Keratinocyte (primary cell): ENCODE measurements around the gene STRAP.

ENCODE experiments used
- EZH2 ChIP-seq: IDR thresholded peaks from one replicate; pipeline ENCODE4 v1.6.1; 2012; ENCODE audit warnings: inconsistent platforms, mild to moderate bottlenecking, low read length, moderate library complexity
- TF ChIP-seq, protein P1 (sequence below), 3 experiments: IDR thresholded peaks in 1 of 3; conservative IDR thresholded peaks in 1 of 3; optimal IDR thresholded peaks in 1 of 3; 2 replicates in 2 of 3; 3 replicates in 1 of 3; pipeline versions ENCODE3 to v1.5.1; 2011; ENCODE audit warnings: low read length in 3 of 3, mild to moderate bottlenecking in 3 of 3, moderate library complexity in 2 of 3, control low read depth in 1 of 3, inconsistent platforms in 1 of 3; ENCODE audit not compliant: insufficient read depth in 2 of 3; ENCODE audit errors: extremely low read depth in 1 of 3

DNA sequence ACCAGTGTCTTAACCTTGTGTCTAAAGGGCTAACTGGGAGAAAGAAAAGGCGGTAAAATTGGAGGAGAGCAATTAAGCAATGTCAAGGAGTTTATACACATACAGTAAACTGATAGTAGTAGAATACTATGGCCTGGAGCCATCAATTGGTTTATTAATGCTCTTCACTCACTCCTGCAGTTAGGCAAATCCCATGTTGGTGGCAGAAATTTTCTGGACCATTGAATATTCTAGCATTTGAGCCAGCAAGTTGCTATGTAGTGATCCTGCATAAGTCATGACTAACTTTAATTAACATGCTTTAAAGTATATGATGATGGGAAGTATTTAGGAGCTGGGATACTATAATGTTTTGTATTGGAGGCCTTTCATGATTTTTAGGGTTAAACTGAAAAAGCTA, 14.7 kb downstream of the STRAP start:
- no peak for TF ChIP-seq EZH2
- TF ChIP-seq, protein P1, sequence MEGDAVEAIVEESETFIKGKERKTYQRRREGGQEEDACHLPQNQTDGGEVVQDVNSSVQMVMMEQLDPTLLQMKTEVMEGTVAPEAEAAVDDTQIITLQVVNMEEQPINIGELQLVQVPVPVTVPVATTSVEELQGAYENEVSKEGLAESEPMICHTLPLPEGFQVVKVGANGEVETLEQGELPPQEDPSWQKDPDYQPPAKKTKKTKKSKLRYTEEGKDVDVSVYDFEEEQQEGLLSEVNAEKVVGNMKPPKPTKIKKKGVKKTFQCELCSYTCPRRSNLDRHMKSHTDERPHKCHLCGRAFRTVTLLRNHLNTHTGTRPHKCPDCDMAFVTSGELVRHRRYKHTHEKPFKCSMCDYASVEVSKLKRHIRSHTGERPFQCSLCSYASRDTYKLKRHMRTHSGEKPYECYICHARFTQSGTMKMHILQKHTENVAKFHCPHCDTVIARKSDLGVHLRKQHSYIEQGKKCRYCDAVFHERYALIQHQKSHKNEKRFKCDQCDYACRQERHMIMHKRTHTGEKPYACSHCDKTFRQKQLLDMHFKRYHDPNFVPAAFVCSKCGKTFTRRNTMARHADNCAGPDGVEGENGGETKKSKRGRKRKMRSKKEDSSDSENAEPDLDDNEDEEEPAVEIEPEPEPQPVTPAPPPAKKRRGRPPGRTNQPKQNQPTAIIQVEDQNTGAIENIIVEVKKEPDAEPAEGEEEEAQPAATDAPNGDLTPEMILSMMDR (optimal IDR thresholded peaks at IDR 0.05 in 1 of 3, IDR thresholded peaks at IDR 0.05 in 1 of 3, conservative IDR thresholded peaks at IDR 0.05 in 1 of 3; ENCODE audit: extremely low read depth in 1 of 3, insufficient read depth in 2 of 3, low read length in 3 of 3), result no peak
